Activated gamma-delta T cell treated with anti-CD3 and anti-CD28 coated beads, Interleukin-2, amount 50 U/mL, for 16 hours (primary cell): ENCODE measurements around the gene RIPPLY3.
"Not testable (repeated sequence)": the region's sequence is repeated elsewhere in the genome, so short reads cannot be mapped to it uniquely, and the experiment has no call there.

ENCODE experiments used
- DNase-seq: peaks from one replicate; pipeline ENCODE4 v3.0.0-alpha.2; 2020; ENCODE audit warnings: low read depth

Gene RIPPLY3

DNA sequence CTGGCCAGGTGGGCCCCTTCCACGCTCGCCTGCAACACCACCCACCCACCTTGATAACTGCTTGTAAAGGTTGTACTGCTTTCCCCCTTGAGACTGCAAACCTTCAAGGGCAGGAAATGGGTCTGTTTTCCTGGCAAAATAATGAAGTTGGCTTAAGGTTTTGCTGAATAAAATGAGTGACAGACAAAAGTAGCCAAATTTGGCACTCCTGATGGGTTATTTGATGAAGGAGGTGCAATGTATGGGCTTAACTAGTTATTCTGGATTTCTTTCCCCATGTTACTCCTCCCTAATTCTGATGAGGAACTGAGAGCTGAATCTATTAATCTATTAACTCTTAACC lies 25.5 kb upstream of the RIPPLY3 start:
- no peak for DNase-seq

DNA sequence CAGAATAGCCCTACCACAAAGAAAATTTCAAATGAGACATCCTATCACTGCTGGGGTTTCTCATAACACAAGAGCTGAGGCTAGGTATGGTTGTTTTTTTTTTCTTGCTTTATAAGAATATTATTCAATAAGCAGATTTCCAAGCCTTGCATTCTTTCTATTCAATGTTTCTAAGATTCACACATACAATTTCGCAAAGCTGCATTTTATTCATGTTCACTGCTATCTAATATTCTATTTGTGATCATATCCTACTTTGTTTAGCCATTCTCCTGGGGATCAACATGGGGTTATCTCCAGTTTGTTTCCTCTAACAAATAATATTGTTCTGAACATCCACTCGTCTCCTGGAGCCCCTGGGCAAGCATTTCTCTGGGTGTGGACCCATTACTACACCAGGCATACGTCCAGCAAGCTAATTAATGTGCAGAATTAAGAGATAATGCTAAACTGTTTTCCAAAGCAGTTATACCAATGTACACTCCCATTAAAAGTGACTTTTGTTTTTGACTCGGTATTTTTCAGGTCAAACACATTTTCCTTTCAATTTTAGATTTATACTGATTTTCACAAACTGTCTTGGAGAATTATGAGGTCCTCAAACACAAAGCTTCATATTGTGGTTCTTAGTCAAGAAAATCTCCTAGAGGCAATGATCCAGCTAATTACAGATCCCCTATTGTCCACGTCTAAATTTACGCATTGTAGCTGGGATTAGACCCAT lies 24.4 kb upstream of the RIPPLY3 start:
- DNase-seq = no peak

DNA sequence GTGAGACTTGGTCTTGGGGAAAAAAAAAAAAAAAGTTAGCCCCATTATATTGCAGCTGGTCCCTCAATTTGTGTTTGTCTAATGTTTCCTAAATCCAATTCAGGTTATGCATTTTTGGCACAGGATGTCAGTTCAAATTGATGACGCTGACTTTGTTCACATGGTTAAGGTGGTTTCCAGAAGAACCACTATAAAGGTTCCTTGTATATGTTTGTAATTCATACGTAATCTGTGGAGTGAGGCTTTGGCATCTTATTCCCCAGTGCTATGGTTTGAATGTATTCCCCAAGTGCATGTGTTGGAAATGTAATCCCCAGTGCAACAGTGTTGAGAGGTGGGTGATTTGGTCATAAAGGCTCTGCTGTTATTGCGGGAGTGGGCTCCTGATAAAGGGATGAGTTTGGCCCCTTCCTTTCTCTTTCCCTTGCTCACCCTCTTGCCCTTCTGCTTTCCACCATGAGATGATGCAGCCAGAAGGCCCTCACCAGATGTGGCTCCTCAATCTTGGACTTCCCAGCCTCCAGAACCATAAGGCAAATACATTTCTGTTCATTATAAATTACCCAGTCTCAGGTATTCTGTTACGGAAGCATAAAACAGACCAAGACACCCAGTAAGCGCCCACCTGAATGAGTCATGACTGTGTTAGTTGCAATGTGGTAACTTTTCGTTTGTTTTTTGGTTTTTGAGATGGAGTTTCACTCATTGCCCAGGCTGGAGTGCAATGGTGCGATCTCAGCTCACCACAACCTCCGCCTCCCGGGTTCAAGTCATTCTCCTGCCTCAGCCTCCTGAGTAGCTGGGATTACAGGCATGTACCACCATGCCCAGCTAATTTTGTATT lies 20.5 kb upstream of the RIPPLY3 start:
- DNase-seq = no peak

DNA sequence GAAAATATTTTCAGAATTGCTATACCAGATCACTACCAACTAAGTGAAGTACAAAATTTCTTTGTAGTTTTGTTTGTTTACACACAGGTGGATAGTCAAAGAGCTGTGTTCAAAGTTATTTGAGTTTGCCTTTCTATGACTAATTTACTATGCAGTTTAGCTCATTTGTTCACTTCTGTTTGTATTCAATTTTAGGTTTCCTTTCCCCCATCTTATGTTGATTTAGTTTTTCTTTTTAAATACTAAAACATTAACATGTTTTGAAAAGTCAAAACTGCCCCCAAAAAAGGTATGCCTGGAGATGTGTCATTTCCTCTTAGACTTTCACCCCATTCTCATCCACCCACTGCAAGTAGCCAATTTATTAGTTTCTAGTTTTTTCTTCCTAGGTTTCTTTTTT lies 18.7 kb upstream of the RIPPLY3 start:
- DNase-seq = no peak

DNA sequence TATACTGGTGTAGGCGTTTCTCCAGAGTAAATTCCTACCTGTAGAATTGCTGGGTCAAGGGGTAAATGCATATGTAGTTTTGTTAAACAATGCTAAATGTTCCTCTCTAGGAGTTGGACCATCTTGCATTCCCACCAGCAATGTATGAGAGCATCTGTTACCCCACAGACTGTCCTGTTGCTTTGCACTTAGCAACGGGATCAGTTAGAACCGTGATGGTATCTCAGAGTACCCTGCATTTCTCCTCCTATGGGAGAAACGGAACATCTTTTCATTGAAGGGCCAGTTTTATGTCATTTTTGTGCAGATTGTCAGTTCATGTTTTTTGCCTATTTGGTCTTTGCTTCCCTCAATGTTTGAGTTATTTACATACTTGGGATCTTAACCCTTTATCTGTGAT lies 18.0 kb upstream of the RIPPLY3 start:
- no peak for DNase-seq

DNA sequence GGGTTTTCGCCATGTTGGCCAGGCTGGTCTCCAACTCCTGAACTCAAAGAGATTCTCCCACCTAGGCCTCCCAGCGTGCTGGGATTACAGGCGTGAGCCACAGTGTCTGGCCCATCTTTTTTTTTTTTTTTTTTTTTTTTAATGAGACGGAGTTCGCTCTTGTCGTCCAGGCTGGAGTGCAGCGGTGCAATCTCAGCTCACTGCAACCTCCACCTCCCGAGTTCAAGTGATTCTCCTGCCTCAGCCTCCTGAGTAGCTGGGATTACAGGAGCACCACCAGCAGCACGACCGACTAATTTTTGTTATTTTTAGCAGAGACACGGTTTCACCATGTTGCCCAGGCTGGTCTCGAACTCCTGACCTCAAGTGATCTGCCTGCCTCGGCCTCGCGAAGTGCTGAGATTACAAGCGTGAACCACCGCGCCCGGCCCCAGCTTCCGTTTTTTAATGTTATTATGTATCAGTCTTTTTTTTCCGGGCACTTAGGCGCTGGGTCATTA lies 17.3 kb upstream of the RIPPLY3 start:
- DNase-seq = not testable (repeated sequence)

DNA sequence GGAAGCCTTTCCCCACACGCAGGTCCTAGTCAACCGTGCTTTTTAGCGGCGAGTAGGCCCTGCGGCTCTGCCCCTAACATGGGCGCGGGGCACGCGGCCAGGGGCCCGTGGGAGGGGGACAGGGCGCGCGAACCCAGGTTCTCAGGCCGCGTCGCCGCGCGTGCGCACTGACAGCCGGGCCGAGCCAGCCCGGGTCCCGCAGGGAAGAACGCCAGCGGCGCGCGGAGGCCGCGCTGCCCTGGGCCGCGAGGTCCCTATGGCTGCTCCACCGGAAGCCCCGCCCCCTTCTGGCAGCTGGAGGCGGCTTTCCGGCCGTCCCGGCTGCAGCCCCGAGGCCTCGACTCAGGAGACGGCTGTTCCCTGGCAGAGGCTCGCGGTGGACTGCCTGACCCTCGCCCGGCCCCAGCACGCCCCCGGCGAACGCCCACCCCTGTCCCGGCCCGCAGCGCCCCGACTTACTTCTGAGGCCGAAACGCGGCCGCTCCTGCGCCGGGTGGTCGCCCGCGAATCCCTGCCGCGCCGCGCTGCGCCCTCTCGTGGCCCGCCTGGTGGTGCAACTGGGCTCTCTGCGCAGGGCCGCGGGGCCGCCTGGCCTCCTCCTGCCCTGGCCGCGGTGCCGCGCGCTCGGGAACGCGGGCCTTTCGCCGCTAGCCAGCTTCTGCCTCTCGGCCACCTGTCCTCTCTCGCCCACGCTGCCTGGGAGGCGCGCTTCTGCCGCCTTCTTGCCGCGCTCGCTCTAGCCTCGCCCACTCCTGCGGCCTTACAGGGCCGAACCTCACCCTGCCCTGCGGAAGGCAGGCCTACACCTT lies 16.6 kb upstream of the RIPPLY3 start:
- DNase-seq = peak; percentile 78

DNA sequence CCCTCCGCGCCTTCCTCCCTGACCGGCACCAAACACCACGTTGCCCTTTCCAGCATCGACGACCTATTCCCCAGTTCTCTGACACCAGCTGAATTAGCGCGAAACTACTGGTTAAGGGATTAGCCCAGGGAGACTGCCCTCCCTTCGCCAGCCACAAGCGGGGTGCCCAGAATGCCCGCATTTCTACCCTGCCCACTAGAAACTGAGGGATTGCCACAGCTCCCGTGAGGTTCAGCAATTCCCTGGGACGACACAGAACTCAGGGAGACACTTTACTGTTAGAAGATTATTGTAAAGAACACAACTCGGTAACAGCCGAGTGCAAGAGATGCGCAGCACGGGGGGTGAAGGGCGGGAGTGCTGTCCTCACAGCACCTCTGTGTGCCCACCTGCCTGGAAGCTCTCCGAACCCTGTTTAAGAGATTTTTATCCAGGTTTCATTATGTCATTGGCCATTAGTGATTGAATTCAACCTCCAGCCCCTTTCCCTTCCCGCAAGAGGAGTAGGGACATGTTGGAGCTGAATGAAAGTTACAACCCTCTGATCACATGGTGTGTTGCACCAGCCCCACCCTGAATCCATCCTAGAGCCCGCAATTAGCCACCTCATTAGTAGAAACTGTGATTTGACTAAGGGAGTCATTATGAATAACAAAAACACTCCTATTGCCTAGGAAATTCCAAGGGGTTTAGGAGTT lies 15.8 kb upstream of the RIPPLY3 start:
- no peak for DNase-seq

DNA sequence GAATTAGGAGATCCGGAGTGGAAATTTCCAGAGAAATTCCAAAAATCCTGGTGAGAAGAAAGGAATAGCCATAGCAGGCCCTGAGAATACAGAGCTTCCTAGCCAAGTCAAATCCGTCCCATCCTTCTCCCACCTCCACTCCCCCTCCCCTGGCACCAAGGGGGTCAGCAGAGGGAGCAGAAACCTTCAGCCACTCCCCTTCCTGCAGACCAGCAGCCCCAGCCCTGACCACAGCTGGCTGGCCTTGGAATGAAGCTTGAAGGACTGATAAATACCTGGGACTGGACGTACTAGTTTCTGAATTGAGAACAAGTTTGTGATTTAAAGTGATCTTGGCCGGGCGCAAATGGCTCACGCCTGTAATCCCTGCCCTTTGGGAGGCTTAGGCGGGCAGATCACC lies 13.8 kb upstream of the RIPPLY3 start:
- no peak for DNase-seq

DNA sequence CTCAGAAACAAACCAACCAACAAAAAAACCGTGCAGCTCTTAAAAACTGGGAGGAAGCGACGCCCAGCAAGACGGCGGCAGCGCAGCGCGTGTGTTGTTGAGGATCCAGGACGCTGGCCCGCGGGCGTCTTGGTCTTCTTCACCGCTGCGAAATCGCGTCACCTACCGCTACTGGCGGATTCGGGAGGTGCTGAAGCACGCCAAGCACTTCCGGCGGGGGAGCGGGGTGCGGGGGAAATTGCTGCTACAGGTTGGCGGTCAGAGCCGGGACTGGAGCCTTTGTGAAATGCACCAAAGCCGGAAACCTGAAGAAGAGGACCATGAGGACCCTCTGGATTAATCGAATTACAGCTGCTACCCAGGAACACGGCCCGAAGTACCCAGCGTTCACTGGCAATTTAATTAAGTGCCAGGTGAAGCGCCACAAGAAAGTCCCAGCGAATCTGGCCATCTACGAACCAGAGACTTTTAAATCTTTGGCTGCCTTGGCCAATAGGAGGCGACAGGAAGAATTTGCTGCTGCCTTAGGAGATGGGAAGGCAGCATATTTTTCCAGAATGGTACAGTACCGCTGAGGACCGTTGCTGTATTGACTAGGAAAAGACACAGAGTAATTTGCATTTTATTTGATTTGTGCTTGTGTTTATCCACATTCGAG lies 11.9 kb upstream of the RIPPLY3 start:
- no peak for DNase-seq

DNA sequence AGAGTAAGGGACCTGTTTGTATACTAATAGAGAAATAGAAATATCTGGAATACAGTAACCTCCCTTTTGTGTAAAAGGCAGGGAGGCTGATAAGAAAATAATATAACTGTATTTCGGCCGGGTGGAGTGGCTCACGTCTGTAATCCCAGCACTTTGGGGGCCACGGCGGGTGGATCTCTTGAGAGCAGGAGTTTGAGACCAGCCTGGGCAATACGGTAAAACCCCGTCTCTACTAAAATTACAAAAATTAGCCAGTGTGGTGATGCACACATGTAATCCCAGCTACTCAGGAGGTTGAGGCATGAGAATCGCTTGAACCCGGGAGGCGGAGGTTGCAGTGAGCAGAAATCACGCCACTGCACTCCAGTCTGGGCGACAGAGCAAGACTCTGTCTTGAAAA lies 11.2 kb upstream of the RIPPLY3 start:
- not testable (repeated sequence) for DNase-seq

DNA sequence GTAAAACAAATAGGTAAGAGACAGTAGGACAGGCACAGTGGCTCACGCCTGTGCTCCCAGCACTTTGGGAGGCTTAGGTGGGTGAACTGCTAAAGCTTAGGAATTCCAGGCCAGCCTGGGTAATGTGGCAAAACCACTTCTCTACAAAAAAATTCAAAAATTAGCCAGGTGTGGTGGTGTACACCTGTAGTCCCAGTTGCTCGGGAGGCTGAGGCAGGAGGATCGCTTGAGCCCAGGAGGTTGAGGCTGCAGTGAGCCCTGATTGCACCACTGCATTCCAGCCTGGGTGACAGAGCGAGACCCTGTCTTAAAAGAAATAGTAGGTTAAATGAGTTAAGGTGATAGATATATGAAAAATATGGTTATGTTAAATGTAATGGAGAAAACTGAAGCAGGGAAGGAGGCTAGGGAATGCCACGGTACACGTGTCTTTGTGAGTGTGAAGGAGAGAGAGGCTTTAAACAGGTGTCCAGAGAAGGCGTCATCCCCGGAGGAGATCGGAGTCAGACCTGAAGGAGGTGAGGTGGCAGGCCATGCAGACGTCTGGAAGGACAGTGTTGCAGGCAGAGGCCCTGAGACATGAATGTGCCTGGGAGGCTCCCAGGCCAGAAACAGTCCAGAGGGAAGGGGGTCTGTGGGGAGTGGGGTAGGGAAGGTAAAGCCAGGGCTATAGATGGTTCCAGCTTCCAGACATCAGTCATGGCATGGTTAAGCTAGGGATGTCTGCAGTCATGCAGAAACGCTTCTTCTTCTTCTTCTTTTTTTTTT lies 7.2 kb upstream of the RIPPLY3 start:
- no peak for DNase-seq

DNA sequence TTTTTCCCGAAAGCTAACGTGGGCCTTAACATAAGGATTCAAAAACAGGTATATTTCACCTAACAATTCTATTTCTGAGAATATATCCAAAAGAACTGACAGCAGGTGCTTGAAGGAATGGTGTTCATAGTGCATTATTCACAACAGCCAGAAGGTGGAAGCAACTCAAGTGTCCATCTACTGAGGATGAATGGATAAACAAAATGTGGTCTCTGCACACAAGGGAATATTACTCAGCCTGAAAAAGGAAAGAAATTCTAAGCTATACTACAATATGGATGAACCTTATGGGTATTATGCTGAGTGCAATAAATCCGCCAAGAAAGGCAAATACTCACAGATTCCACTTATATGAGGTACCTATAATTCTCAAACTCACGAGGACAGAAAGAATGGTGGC lies 6.1 kb upstream of the RIPPLY3 start:
- no peak for DNase-seq

DNA sequence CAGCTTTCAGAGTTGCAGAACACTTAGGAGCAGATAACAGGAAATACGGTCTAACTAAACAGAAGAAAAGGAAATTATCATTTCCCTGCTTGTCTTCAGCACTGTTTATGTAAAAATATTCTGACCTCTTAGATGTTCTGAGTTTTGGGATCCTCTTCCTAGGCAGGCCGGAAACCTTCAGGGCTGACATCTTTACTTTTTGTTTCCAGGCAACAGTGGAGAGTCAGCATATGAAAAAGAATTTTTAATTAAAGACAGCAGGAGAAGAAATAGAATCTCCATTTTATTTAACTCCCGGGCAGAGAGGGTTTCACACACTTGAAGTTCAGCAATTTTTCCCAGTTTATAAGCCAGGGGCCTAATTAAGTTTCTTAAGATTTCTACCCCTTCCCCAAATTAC lies 5.1 kb upstream of the RIPPLY3 start:
- no peak for DNase-seq

DNA sequence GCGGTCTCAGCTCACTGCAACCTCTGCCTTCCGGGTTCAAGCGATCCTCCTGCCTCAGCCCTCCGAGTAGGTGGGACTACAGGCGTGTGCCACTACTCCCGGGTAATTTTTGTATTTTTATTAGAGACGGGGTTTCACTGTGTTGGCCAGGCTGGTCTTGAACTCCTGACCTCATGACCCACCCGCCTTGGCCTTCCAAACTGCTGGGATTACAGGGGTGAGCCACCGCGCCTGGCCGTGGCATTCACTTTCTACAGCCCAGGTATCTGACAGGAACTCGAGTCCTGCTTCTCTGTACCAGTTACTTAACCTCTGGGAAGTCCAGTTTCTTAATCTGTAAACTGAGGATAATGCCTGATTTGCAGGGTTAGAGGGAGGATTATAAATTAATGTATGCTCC lies 3.7 kb upstream of the RIPPLY3 start:
- DNase-seq = not testable (repeated sequence)

DNA sequence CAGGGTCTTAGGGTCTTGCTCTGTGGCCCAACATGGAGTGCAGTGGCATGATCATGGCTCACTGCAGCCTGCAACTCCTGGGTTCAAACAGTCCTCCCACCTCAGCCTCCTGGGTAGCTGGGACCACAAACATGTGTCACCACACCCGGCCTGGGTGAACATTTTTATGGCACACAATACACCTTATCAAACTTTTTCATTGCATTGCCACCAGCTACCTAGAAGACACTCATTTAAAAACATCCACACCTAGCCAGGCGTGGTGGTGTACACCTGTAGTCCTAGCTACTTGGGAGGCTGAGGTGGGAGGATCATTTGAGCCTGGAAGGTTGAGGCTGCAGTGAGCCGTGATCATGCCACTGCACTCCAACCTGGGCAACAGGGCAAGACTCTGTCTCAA lies 2.6 kb upstream of the RIPPLY3 start:
- not testable (repeated sequence) for DNase-seq

DNA sequence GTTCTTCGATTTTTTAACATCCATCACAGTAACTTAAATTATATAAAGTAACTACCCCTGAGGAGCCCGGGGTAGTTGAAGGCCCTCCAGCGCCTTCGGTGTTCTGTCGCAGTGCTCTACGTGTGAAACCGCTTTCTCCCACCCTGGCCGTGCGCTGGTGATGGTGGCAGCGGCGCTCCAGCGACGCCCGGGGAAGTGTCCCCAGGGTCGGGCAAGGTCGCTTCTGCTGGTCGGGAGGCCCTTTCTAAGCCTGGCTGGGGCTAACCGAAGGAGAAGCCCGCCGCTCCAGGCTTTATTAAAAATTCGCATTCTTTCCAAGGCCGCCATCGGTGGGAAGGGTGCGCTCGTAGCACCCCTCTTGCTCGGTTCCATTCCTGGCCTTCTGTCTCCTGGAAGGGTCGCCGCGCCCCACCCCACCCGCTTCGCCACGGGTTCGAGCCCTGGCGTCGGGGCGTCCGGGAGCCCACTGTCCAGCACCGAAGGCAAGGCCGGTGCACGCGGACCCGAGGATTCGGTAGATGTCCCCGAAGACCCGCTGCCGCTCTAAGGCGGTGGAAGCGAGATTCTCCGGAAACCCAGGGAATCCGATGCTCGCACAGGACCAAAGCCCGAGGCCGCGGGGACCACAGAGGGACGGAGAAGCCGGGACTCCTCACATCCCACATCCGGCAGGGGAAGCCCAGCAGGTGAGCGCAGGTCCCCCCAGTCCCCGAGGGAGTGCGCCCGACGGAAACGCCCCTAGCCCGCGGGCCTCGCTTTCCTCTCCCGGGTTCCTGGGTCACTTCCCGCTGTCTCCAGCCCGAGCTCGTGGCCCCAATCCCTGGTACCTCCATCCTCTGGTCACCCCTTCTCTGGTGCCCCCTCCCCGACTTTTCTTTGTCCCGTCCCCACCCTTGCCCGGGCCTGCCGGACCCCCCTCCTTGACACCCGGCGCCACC lies 685 bp upstream of the RIPPLY3 start:
- DNase-seq = no peak

DNA sequence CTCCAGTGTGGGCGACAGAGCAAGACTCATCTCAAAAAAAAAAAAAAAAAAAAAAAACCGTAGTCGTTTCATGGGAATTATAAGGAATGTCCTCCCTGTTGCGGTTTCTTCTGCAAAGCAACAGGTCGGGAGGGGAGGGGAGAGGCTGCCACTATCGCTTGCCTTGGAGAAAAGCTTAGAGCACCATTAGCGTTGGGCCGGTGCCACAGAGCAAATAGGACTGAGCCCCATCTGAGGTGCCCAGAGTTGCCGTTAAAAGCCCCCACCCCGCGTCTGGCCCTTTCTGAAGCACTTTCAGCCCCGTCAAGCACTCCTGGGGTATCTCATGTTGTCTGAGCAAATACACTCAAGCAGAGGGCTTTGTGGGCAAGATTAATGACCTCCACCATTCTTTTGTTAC lies 2.2 kb downstream of the RIPPLY3 start:
- DNase-seq = no peak

DNA sequence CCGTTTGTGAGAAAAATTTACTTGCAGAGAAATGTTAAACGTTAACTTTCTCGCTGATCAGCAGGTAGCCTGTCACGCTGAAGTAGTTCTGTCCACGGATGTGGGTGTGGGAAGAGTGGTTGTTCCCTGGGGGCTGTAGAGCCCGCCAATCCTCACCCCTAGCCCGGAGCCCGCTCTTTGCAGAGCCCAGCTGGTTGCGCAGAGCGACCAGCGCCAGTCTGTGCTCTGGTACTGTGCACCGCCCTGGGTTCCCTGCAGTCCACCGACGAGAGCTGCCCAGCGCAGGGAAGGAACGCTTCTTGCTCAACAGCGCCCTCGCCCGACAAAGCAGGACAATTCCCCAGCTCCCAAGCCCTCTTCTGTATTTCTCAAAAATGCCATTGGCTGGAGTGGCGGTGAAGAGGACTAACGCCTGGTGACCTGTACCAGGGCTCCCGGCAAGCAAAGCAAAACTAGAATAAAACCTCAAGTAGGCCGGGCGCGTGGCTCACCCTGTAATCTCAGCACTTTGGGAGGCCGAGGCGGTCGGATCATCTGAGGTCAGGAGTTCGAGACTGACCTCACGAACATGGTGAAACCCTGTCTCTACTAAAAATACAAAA lies 3.3 kb downstream of the RIPPLY3 start:
- peak; percentile 52 for DNase-seq
